Stimulated activated CD8-positive, alpha-beta memory T cell treated with anti-CD3 and anti-CD28 coated beads, Interleukin-12 subunit alpha, Interleukin-12 subunit beta, amount 100 ng/mL, for 1 hour (primary cell): ENCODE results near the gene SYNGR1.
"Not testable (repeated sequence)": the region's sequence is repeated elsewhere in the genome, so short reads cannot be mapped to it uniquely, and the experiment has no call there.

Experiments used
- DNase-seq: peaks from one replicate; pipeline ENCODE4 v3.0.0-alpha.2; 2020; ENCODE audit warnings: low read depth

SYNGR1 gene

GRCh38 chr22:39317084-39317774, 32.6 kb upstream of the SYNGR1 start:
- DNase-seq: no peak

DNA sequence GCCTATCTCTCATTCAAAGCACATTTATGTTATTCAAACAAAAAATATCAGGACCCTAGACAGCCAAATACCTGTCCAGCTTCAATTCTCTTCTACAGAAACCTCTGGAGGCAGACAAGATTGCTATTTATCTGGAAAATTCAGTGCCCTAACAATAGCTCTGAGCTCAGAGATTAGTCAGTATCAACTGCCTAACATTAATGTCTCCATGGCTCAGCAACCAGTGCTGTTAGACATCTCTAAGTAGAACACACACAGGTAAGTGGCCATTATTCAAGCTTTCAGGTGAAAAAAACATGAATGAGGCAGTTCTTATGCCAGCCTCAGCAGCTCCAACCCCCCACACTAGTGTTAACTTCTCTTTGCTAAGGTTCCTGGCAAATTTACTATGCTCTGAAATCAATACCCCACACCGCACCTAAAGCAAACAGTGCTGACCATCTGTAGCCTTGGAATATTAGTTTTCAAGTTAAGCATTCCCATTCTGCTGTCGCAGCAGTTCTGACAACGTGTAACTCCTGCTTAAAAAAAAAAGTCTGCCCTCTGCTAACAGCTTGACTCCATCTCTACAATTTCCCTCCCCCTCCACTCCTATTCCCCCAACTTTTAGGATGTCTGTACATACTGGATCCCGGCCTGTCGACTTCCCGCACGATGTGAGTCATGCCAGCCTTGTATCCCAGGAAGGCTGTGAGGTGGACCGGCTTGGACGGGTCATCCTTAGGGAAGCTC, 31.9 kb upstream of the SYNGR1 start:
- no peak for DNase-seq

DNA sequence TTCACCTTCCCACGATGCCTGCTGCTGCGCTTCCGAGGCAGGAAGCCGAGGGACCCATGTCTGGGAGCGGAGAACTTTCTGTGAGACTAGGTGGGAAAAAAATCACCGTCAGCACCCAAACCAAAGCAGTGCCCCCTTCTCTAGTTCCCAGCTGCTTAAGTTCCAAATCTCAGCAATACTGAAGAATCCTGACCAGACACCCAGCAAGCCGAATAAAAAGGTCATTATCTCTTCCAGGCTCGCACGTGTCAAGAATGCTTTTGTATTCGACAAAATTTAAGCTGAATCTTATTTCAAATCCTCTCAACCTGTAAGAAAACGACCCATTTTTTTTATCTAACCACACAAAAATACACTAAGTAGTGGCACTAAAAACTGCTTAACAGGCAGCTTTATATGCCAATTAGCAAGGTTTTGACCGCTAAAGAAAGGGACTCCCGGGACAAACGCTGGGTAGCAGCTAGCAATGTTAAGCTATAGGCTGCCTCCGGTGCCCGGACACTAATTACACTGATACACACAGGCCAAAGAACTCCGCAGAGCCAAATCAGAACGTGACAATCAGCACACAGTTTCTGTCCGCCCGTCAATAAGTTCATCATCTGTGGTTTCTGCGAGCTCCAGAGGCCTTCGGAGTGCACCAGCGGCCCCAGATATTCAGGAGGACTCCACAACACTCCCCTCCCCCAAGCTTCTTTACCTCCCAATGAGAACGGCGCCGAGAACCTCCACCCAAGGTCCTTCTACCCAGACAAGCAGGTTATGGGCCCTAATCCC, 31.1 kb upstream of the SYNGR1 start:
- peak; percentile 25 for DNase-seq

DNA sequence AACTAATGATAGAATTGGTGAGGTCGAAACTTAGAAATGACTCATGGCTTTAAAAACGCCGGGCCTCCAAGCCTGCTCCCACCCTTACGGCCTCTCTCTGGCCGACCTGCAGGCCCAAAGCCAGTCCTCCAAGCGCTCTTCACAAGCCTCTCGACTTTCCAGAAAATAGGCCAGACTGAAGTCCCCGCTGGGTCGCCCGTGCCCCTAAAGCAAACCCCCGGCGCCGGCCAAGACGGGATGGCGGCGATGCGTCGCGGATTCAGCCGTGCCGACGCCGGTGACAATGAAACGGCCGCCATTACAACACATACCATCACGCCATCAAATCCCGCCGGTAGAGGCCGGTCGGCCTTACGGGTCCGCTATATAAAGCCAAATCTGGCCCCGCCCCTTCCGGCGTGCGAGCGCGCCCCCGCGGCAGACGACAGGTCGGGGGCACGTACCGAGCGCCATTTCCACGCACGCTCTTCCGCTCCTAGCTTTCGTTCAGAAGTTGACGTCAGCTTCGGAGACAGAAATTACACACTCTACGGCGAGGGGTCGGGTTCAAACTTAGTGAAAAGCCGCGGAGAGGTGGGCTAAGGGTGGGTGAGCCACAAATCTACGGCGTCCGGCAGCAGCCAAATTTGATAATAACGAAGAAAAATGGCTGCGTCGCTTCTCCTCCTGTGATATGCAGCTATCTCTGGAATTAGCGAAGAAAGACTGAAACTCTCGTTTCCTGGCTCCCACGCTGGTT, 30.3 kb upstream of the SYNGR1 start, which contains the start of gene RPL3:
RPL3 (minus strand) TSS at position 340 of the 739 bp plus-strand sequence; CDS start at position 314, 26 bp downstream.
- peak; percentile 97 for DNase-seq

DNA sequence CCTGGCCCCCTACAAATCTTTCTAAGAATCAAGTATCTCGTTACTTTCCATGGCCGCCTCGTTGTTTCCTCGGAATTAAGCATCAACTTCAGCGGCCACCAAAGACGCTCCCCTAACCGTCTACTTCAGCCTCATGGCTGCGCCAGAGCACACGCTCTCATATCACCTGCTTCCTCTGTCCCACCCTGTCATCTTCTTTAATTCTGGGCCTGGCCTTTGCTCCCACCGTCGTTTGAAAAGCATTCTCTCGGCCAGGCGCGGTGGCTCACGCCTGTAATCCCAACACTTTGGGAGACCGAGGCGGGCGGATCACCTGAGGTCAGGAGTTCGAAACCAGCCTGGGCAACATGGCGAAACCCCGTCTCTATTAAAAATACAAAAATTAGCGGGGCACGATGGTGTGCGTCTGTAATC, 29.2 kb upstream of the SYNGR1 start:
- not testable (repeated sequence) for DNase-seq

GRCh38 chr22:39325392-39325932, 24.3 kb upstream of the SYNGR1 start:
- DNase-seq: no peak

DNA sequence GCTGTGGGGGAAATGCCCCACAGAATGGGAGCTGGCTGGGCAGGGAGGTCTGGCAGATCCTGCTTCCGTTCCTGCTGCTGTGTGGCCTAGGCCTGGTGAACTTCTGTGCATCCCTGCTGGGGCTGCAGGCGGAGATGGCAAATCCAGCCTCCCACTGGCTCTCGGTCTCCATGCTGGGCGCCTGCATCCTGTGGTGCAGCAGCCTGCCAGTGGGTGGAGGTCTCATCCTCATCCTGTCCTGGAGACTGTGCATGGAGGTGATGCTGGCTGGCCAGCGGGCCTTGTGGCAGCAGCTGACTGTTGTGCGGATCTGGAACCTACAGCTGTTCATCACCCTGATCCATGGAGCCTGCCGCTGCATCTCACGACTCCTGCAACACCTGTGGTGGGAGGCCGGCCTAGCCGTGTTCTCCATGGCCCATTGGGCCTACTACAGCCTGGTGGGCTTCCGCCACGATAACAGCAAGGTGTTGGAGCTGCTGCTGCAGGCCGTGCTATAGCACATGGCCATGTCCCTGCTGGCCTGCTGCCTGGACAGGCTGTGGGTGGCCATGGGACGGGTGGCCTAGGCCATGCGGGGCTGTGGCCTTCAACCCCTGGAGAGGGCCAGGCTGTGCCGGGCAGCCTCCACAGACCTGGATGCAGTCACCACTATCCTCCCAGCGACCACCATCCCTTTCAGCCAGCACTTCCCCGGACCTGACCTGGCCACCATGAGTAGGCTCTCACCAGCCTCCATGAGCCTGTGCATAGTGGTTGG, 21.6 kb upstream of the SYNGR1 start:
- DNase-seq: no peak

DNA sequence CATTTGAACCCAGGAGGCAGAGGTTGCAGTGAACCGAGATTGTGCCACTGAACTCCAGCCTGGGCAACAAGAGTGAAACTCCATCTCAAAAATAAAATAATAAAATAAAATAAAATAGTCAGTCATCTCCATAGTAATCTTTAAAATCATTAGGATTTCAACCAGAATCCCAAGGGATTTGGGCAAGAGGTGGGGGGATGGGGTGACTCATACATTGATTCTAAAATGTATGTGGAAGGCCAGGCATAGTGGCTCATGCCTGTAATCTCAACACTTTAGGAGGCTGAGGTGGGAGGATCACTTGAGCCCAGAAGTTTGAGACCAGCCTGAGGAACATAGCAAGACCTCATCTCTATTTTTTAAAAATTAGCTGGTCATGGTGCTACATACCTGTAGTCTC, 19.2 kb upstream of the SYNGR1 start:
- DNase-seq: not testable (repeated sequence)

GRCh38 chr22:39332441-39333064, 17.2 kb upstream of the SYNGR1 start:
- no peak for DNase-seq

DNA sequence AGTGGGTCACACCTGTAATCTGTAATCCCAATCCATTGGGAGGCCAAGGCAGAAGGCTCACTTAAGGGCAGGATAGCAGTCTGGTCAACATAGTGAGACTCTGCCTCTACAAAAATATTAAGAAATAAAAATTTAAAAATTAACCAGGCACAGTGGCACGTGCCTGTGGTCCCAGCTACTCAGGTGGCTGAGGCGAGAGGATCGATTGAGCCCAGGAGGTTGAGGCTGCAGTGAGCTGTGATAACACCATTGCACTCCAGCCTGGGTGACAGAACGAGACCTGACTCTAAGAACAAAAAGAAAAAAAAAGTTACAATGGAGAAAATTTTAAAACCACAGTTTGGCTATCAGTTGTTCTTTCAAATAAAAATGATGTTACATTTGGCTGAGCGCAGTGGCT, 13.4 kb upstream of the SYNGR1 start:
- no peak for DNase-seq

- not testable (repeated sequence) for DNase-seq
Observed at GRCh38 chr22:39339775-39340174, 10.0 kb upstream of the SYNGR1 start.

- DNase-seq: no peak
Observed at GRCh38 chr22:39341179-39341578, 8.6 kb upstream of the SYNGR1 start.

- DNase-seq: peak; percentile 31
Observed at GRCh38 chr22:39343259-39344045, 6.3 kb upstream of the SYNGR1 start.

GRCh38 chr22:39344046-39344390, 5.8 kb upstream of the SYNGR1 start:
- DNase-seq: no peak

- DNase-seq: no peak
Observed at GRCh38 chr22:39345231-39345630, 4.6 kb upstream of the SYNGR1 start.

- no peak for DNase-seq
Observed at GRCh38 chr22:39348909-39349505, 784 bp upstream of the SYNGR1 start.

- DNase-seq: no peak
Observed at GRCh38 chr22:39349506-39349966, 255 bp upstream of the SYNGR1 start.

- DNase-seq: no peak
Observed at GRCh38 chr22:39350757-39351688, 1.2 kb downstream of the SYNGR1 start.
